ENCODE data around the gene ARMC9. TPM values are rescaled to one million over a fixed set of nuclear protein-coding genes. Genes with fewer than 3 reads are reported as not detected.

The ARMC9 gene
- total RNA-seq, 1 experiment from 2014 or later: 42.7 TPM

DNA sequence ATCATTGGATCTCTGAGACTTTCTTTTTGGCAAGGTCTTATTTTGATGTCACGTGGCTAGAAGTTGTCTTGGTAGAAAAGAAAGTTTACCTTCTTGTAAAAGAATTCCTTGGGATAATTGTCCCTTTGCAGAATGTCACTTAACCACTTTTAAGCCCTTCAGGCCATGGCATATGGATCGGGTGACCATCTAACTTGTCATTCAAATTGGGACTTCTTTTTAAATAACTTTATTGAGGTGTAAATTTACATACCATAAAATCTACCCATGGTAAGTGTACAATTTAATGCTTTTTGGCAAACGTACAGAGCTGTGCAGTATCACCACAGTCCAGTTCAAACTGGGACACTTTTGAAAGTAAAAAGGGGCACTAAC is 24.6 kb downstream of the ARMC9 start:
- intact Hi-C loops (cut with micrococcal nuclease; ENCODE audit: unreplicated experiment) (no loop called here), in situ Hi-C loops (cut with HindIII; ENCODE audit: low pct_unique_long_range_greater_than_20kb, low sequenced_read_pairs) (no loop called here)
- no peak for ATAC-seq
- H3K4me1 ChIP-seq (ENCODE audit: control insufficient read depth, insufficient read depth, low read length): no peaks in the 10 kb centered on the region
- DNase-seq (ENCODE audit: low read depth, low spot score): no peak
- no peak overlapping the region for H3K27ac ChIP-seq (ENCODE audit: low read length)
- H3K27me3 ChIP-seq (ENCODE audit: control insufficient read depth, insufficient read depth, low read length): no peaks in the 10 kb centered on the region
- H3K4me3 ChIP-seq (ENCODE audit: low read depth in 2 of 2, low read length in 2 of 2): no peak overlapping the region
- BruUV-seq (replicated peaks): no TSS peak
- POLR2A ChIA-PET: no interaction called here
- no peaks in the 10 kb centered on the region for H3K9me3 ChIP-seq (ENCODE audit: control insufficient read depth, insufficient read depth, low read depth, low read length)
- H3K36me3 ChIP-seq (ENCODE audit: control insufficient read depth, insufficient read depth, low read length): no peaks in the 10 kb centered on the region
- TF ChIP-seq TCF7L2 (IDR thresholded peaks at IDR 0.05; ENCODE audit: low read depth, low read length): no peak
- TF ChIP-seq, protein P1, sequence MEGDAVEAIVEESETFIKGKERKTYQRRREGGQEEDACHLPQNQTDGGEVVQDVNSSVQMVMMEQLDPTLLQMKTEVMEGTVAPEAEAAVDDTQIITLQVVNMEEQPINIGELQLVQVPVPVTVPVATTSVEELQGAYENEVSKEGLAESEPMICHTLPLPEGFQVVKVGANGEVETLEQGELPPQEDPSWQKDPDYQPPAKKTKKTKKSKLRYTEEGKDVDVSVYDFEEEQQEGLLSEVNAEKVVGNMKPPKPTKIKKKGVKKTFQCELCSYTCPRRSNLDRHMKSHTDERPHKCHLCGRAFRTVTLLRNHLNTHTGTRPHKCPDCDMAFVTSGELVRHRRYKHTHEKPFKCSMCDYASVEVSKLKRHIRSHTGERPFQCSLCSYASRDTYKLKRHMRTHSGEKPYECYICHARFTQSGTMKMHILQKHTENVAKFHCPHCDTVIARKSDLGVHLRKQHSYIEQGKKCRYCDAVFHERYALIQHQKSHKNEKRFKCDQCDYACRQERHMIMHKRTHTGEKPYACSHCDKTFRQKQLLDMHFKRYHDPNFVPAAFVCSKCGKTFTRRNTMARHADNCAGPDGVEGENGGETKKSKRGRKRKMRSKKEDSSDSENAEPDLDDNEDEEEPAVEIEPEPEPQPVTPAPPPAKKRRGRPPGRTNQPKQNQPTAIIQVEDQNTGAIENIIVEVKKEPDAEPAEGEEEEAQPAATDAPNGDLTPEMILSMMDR (IDR thresholded peaks at IDR 0.05): no peak
- TF ChIP-seq POLR2AphosphoS5 (IDR thresholded peaks at IDR 0.05; ENCODE audit: low read depth, low read length): no peak
- TF ChIP-seq, protein P2, sequence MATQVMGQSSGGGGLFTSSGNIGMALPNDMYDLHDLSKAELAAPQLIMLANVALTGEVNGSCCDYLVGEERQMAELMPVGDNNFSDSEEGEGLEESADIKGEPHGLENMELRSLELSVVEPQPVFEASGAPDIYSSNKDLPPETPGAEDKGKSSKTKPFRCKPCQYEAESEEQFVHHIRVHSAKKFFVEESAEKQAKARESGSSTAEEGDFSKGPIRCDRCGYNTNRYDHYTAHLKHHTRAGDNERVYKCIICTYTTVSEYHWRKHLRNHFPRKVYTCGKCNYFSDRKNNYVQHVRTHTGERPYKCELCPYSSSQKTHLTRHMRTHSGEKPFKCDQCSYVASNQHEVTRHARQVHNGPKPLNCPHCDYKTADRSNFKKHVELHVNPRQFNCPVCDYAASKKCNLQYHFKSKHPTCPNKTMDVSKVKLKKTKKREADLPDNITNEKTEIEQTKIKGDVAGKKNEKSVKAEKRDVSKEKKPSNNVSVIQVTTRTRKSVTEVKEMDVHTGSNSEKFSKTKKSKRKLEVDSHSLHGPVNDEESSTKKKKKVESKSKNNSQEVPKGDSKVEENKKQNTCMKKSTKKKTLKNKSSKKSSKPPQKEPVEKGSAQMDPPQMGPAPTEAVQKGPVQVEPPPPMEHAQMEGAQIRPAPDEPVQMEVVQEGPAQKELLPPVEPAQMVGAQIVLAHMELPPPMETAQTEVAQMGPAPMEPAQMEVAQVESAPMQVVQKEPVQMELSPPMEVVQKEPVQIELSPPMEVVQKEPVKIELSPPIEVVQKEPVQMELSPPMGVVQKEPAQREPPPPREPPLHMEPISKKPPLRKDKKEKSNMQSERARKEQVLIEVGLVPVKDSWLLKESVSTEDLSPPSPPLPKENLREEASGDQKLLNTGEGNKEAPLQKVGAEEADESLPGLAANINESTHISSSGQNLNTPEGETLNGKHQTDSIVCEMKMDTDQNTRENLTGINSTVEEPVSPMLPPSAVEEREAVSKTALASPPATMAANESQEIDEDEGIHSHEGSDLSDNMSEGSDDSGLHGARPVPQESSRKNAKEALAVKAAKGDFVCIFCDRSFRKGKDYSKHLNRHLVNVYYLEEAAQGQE (IDR thresholded peaks at IDR 0.05; ENCODE audit: insufficient read depth in 1 of 2, low read depth in 2 of 2, low read length in 1 of 2): no peak
- TF ChIP-seq SIN3A (IDR thresholded peaks at IDR 0.05; ENCODE audit: borderline replicate concordance, insufficient read depth, low read depth, low read length): no peak
- CTCF ChIA-PET: no interaction called here

DNA sequence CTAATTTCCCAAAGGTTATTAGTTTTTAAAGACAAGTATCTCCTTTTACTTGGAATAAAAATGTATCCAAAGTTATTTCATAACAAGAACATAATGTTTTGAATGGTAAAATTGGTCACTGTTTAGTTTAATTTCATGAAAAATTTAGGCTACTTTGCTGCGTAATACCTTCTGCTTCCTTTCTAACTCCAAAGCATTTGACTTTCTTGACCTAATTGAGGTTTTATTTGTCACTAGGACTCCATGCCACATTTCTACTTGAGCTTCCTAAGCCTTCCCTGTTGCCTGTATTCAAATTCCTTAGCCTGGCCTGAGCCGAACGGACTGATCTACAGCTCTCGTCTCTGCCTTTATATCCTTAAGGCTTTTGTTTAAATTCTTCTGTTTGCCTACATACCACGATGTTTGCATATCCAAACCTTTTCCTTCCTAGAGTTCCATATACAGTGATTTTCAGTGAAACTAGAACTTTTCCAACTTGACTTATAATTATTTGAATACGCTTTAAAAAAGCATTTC is 25.1 kb downstream of the ARMC9 start:
- no peak for DNase-seq (ENCODE audit: low read depth, low spot score)
- intact Hi-C loops (cut with micrococcal nuclease; ENCODE audit: unreplicated experiment) (no loop called here), in situ Hi-C loops (cut with HindIII; ENCODE audit: low pct_unique_long_range_greater_than_20kb, low sequenced_read_pairs) (no loop called here)
- BruUV-seq (replicated peaks): no TSS peak
- no peaks in the 10 kb centered on the region for H3K9me3 ChIP-seq (ENCODE audit: control insufficient read depth, insufficient read depth, low read depth, low read length)
- no peak overlapping the region for H3K27ac ChIP-seq (ENCODE audit: low read length)
- H3K27me3 ChIP-seq (ENCODE audit: control insufficient read depth, insufficient read depth, low read length): no peaks in the 10 kb centered on the region
- H3K4me3 ChIP-seq (ENCODE audit: low read depth in 2 of 2, low read length in 2 of 2): no peak overlapping the region
- H3K4me1 ChIP-seq (ENCODE audit: control insufficient read depth, insufficient read depth, low read length): 0 out of 2 replicates have a peak, but pooled peaks cover under 1% of the 10 kb centered on the region
- ATAC-seq: no peak
- ChIA-PET POLR2A (no interaction called here), CTCF (no interaction called here)
- TF ChIP-seq TCF7L2 (IDR thresholded peaks at IDR 0.05; ENCODE audit: low read depth, low read length) (no peak), POLR2AphosphoS5 (IDR thresholded peaks at IDR 0.05; ENCODE audit: low read depth, low read length) (no peak), SIN3A (IDR thresholded peaks at IDR 0.05; ENCODE audit: borderline replicate concordance, insufficient read depth, low read depth, low read length) (no peak)
- TF ChIP-seq, protein P1 (IDR thresholded peaks at IDR 0.05): no peak
- TF ChIP-seq, protein P2 (IDR thresholded peaks at IDR 0.05; ENCODE audit: insufficient read depth in 1 of 2, low read depth in 2 of 2, low read length in 1 of 2): no peak
- no peaks in the 10 kb centered on the region for H3K36me3 ChIP-seq (ENCODE audit: control insufficient read depth, insufficient read depth, low read length)
